Chondrocyte (in vitro differentiated cells): Measurements from ENCODE around the gene ZFHX3. TPM values are rescaled to one million over a fixed set of nuclear protein-coding genes. Genes with fewer than 3 reads are reported as not detected.

ENCODE experiments used
- DNase-seq: peaks from one replicate; pipeline ENCODE4 v3.0.0; 2021; ENCODE audit warnings: mixed read lengths, low spot score
- H3K27ac Mint-ChIP-seq: one replicate; pipeline ENCODE4 v1.8.0; 2021; ENCODE audit warnings: mild to moderate bottlenecking, moderate library complexity, mixed read lengths; ENCODE audit not compliant: unreplicated experiment
- H3K27me3 Mint-ChIP-seq: 2 replicates; pipeline ENCODE4 v1.8.0; 2021; ENCODE audit warnings: low read depth, mixed read lengths
- H3K36me3 Mint-ChIP-seq: 2 replicates; pipeline ENCODE4 v1.8.0; 2021; ENCODE audit warnings: low read depth, mixed read lengths
- H3K4me1 Mint-ChIP-seq: 2 replicates; pipeline ENCODE4 v1.8.0; 2021; ENCODE audit warnings: low read depth, mild to moderate bottlenecking, mixed read lengths
- H3K4me3 Mint-ChIP-seq: one replicate; pipeline ENCODE4 v1.8.0; 2021; ENCODE audit warnings: mild to moderate bottlenecking, moderate library complexity, mixed read lengths; ENCODE audit not compliant: unreplicated experiment
- H3K9me3 Mint-ChIP-seq: 2 replicates; pipeline ENCODE4 v1.8.0; 2021; ENCODE audit warnings: low read depth, mixed read lengths
- CTCF ChIP-seq: fragments of 200-600 bp; sonication (generic); IDR thresholded peaks from 2 replicates; pipeline ENCODE4 v1.5.0; 2021; ENCODE audit warnings: antibody characterized with exemption, mild to moderate bottlenecking, moderate library complexity
- total RNA-seq: library from RNA; stranded (reverse); gene quantifications from 3 replicates; pipeline ENCODE4 v1.2.1, GENCODE V29; 2021

Gene ZFHX3
- total RNA-seq, 1 donor from 2014 or later, result 86.8 TPM

GRCh38 chr16:72913551-72913950 lies 134.4 kb downstream of the ZFHX3 start:
- Mint-ChIP-seq H3K9me3 (no peaks in the 10 kb centered on the region), H3K36me3 (no peaks in the 10 kb centered on the region), H3K4me3 (no peak overlapping the region), H3K4me1 (peaks cover 70% of the 10 kb centered on the region), H3K27ac (peak overlapping the region; percentile 89), H3K27me3 (no peaks in the 10 kb centered on the region)
- TF ChIP-seq CTCF, result no peak
- DNase-seq, result no peak

GRCh38 chr16:72911971-72912370 lies 136.0 kb downstream of the ZFHX3 start:
- DNase-seq, result no peak
- Mint-ChIP-seq H3K36me3 (peaks cover 2% of the 10 kb centered on the region), H3K9me3 (no peaks in the 10 kb centered on the region), H3K4me3 (no peak overlapping the region), H3K27me3 (no peaks in the 10 kb centered on the region), H3K4me1 (peaks cover 75% of the 10 kb centered on the region), H3K27ac (peak overlapping the region; percentile 33)
- TF ChIP-seq CTCF, result no peak

- Mint-ChIP-seq H3K27ac (peak overlapping the region; percentile 59), H3K4me1 (peaks cover 71% of the 10 kb centered on the region), H3K4me3 (no peak overlapping the region), H3K9me3 (no peaks in the 10 kb centered on the region), H3K27me3 (no peaks in the 10 kb centered on the region), H3K36me3 (peaks cover 3% of the 10 kb centered on the region)
- no peak for TF ChIP-seq CTCF
- no peak for DNase-seq
Observed at GRCh38 chr16:72910875-72911274, 137.1 kb downstream of the ZFHX3 start.

GRCh38 chr16:72910381-72910780 lies 137.5 kb downstream of the ZFHX3 start:
- Mint-ChIP-seq H3K36me3 (peaks cover 5% of the 10 kb centered on the region), H3K9me3 (no peaks in the 10 kb centered on the region), H3K27ac (no peak overlapping the region), H3K27me3 (no peaks in the 10 kb centered on the region), H3K4me3 (no peak overlapping the region), H3K4me1 (peaks cover 71% of the 10 kb centered on the region)
- no peak for DNase-seq
- TF ChIP-seq CTCF, result no peak

- H3K27ac Mint-ChIP-seq, result peak overlapping the region; percentile 1
- no peak for TF ChIP-seq CTCF
- no peak overlapping the region for H3K4me3 Mint-ChIP-seq
- H3K4me1 Mint-ChIP-seq, result peaks cover 67% of the 10 kb centered on the region
- H3K27me3 Mint-ChIP-seq, result no peaks in the 10 kb centered on the region
- H3K9me3 Mint-ChIP-seq, result no peaks in the 10 kb centered on the region
- H3K36me3 Mint-ChIP-seq, result peaks cover 5% of the 10 kb centered on the region
- DNase-seq, result no peak
Observed at GRCh38 chr16:72909196-72909595, 138.7 kb downstream of the ZFHX3 start.
